ENCODE measurements around the gene KLHL21. TPM values are rescaled to one million over a fixed set of nuclear protein-coding genes. Genes with fewer than 3 reads are reported as not detected.
A peak's percentile ranks its signal among the peaks of the same experiment; 100 is the strongest.

Gene KLHL21
- total RNA-seq, 2 donors from 2014 or later: 38.4 to 60.0 TPM

DNA sequence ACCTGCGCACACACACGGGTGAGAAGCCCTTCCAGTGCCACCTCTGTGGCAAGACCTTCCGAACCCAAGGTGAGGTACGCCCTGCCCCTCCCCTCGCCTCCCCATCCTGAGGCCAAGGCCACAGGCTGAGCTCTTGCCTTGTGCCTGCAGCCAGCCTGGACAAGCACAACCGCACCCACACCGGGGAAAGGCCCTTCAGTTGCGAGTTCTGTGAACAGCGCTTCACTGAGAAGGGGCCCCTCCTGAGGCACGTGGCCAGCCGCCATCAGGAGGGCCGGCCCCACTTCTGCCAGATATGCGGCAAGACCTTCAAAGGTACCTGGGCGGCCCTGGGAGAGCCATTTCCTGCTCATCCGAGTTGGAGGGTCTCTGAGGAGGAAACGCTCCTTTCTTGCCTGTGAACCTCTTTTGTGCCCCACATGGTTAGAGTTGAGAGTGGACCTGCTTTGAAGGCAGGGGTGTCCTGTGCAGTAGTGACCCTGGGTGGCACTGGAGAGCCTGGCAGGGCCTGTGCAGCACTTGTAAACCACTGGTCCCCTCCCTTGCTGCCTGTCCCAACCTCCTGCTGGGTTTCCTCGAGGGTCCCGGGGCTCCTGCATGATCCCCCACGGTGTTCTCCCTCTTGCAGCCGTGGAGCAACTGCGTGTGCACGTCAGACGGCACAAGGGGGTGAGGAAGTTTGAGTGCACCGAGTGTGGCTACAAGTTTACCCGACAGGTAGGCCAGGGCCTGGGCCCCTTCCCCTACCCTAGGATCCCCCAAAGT is 14.4 kb downstream of the KLHL21 start:
- intact Hi-C loops (cut with DNase I): no loop called here
- H3K36me3 ChIP-seq (replicated peaks in 1 of 2; ENCODE audit: insufficient read depth in 1 of 2, low read depth in 2 of 2): peaks cover under 1 to 19% of the 10 kb centered on the region in 2 donors
- TF ChIP-seq, protein P1, sequence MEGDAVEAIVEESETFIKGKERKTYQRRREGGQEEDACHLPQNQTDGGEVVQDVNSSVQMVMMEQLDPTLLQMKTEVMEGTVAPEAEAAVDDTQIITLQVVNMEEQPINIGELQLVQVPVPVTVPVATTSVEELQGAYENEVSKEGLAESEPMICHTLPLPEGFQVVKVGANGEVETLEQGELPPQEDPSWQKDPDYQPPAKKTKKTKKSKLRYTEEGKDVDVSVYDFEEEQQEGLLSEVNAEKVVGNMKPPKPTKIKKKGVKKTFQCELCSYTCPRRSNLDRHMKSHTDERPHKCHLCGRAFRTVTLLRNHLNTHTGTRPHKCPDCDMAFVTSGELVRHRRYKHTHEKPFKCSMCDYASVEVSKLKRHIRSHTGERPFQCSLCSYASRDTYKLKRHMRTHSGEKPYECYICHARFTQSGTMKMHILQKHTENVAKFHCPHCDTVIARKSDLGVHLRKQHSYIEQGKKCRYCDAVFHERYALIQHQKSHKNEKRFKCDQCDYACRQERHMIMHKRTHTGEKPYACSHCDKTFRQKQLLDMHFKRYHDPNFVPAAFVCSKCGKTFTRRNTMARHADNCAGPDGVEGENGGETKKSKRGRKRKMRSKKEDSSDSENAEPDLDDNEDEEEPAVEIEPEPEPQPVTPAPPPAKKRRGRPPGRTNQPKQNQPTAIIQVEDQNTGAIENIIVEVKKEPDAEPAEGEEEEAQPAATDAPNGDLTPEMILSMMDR (IDR thresholded peaks at IDR 0.05): no peak
- no peak for ATAC-seq
- H3K4me1 ChIP-seq: peaks cover 30% of the 10 kb centered on the region
- H3K27ac ChIP-seq: peak overlapping the region in 1 of 4 donors; percentile 42
- 66% methylated on average over 12 to 24 of the region's 25 CpGs for WGBS, 2 donors
- H3K27me3 ChIP-seq: no peaks in the 10 kb centered on the region
- peak in 1 of 4 donors; percentile 41 for DNase-seq
- H3K4me3 ChIP-seq: no peak overlapping the region
- H3K9me3 ChIP-seq: no peaks in the 10 kb centered on the region

DNA sequence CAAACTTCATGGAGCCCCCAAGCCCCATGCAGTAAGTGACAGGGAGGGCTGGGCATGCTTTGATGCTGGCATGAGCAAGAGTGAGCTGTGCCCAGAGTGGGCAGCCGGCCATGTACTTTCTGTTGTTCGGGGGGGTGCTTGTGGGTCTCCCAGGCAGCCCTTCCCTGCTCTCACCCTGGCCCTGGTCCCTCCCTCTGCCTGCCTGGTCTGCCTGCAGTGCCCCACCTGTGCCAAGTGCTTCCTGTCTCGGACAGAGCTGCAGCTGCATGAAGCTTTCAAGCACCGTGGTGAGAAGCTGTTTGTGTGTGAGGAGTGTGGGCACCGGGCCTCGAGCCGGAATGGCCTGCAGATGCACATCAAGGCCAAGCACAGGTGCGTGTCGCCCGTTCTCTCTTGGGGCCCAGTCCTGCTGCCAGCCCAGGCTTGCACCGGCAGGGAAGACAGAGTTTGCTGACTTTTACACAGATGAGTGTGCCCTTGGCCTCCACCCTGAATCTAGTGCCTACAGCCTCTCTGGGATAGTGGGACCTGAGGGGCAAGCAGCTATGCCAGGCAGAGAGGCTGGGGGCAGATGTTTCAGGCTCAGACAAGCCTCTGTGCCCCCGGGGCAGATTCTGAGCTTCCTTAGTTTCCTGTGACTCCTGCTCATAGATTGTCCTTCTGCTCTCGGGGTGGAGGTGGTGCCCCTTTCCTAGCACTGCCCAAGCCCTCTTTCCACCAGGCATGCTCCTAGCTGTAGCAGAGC is 15.2 kb downstream of the KLHL21 start:
- intact Hi-C loops (cut with DNase I): no loop called here

DNA sequence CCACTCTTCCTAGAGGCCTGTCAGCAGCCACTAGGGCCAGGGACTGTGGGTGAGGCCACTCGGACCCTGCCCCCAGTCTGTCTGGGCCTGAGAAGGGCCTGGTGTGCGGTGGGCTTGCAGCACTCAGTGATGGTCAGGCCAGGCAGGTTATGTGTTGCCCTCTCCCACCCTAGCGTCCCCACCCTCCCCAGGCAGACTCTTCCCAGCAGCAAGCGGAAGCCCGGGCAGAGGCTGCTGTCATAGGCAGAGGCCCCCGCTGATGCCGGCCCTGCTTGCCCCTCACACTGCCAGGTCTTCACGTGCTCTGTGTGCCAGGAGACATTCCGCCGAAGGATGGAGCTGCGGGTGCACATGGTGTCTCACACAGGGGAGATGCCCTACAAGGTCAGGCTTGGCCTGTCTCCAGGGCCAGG is 16.3 kb downstream of the KLHL21 start:
- no peak overlapping the region for H3K4me3 ChIP-seq
- ATAC-seq (no peak), DNase-seq (no peak)
- peaks cover 49% of the 10 kb centered on the region for H3K4me1 ChIP-seq
- H3K27me3 ChIP-seq: no peaks in the 10 kb centered on the region
- H3K27ac ChIP-seq: no peak overlapping the region
- intact Hi-C loops (cut with DNase I): no loop called here
- no peaks in the 10 kb centered on the region for H3K9me3 ChIP-seq
- WGBS, 2 donors: 72% methylated on average over 10 of the region's 11 CpGs; no CpG with 5 or more reads in 1 of the 2 donors
- no peak for TF ChIP-seq POLR2A (IDR thresholded peaks at IDR 0.05)
- TF ChIP-seq, protein P1 (IDR thresholded peaks at IDR 0.05): no peak
- H3K36me3 ChIP-seq (replicated peaks in 1 of 2; ENCODE audit: insufficient read depth in 1 of 2, low read depth in 2 of 2): peaks cover 0 to 9% of the 10 kb centered on the region in 2 donors

More for the DNA sequence above, 15.2 kb downstream of the KLHL21 start:
- no peaks in the 10 kb centered on the region for H3K9me3 ChIP-seq
- peak; percentile 31 for ATAC-seq
- H3K27ac ChIP-seq: peak overlapping the region in 1 of 4 donors; percentile 42
- TF ChIP-seq, protein P1 (IDR thresholded peaks at IDR 0.05): no peak
- TF ChIP-seq POLR2A (IDR thresholded peaks at IDR 0.05): peak in 1 of 3 donors; percentile 12
- H3K4me1 ChIP-seq: peaks cover 39% of the 10 kb centered on the region
- peak in 3 of 4 donors; percentile 59 to 70 (median 64) for DNase-seq
- no peak overlapping the region for H3K4me3 ChIP-seq
- WGBS, 2 donors: 31 to 50% methylated on average over 3 to 12 of the region's 13 CpGs
- H3K27me3 ChIP-seq: no peaks in the 10 kb centered on the region
- H3K36me3 ChIP-seq (replicated peaks in 1 of 2; ENCODE audit: insufficient read depth in 1 of 2, low read depth in 2 of 2): peaks cover 0 to 11% of the 10 kb centered on the region in 2 donors

DNA sequence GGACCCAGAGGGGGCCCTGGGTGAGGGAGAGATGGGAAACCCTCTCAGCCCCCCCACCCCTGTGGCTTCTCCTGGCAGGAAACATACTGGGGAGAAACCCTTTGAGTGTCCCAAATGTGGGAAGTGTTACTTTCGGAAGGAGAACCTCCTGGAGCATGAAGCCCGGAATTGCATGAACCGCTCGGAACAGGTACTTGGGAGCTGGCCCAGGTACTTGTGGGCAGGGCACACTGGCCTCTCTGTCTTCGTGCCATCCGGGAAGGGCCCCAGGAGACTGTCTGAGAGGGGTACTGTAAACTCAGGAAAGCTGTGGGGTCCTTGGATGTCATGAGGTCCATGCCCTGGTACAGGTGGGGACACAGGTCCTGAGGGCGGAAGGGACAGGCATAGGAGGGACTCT is 16.8 kb downstream of the KLHL21 start:
- no peak overlapping the region for H3K4me3 ChIP-seq
- no peak for ATAC-seq
- H3K27ac ChIP-seq: no peak overlapping the region
- no peak for TF ChIP-seq POLR2A (IDR thresholded peaks at IDR 0.05)
- TF ChIP-seq, protein P1 (IDR thresholded peaks at IDR 0.05): no peak
- no peaks in the 10 kb centered on the region for H3K9me3 ChIP-seq
- peaks cover 55% of the 10 kb centered on the region for H3K4me1 ChIP-seq
- H3K27me3 ChIP-seq: no peaks in the 10 kb centered on the region
- intact Hi-C loops (cut with DNase I): no loop called here
- 83 to 86% methylated on average over 3 to 6 of the region's 7 CpGs for WGBS, 2 donors
- DNase-seq: no peak
- H3K36me3 ChIP-seq (replicated peaks in 1 of 2; ENCODE audit: insufficient read depth in 1 of 2, low read depth in 2 of 2): peaks cover 0 to 9% of the 10 kb centered on the region in 2 donors
